Measurements from ENCODE around the gene CCND2.

The CCND2 gene

DNA sequence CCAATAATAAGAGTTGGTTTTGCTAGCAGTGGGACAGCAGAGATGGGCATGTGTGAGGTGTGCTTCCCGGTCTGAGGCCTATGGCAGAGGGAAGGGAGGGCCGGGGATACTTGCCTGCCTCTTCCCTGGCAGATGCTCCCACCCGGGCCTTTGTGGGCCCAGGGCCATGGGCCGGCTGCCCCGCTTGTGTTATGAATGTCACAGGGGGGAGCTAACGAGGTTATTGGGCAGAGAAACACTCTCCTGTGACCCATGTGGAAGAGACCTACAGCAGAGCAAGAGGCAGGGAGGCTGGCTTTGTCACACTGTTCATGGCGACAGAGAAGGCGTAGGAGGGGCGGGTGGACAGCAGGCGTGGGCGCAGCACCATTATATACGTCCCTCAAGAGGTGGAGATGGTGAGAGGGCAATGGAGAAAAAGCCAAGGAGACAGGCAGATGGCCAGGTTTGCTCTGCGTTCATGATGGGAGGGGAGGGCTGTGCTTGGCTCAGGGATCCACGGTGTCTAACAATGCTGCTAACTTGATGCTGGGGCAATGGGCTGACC is 13.3 kb downstream of the CCND2 start:
- H3K4me3 ChIP-seq (ENCODE audit: low read depth, low read length) = no peak overlapping the region
- H3K9me3 ChIP-seq (ENCODE audit: control insufficient read depth, insufficient read depth, low read depth, low read length) = no peaks in the 10 kb centered on the region
- no peak overlapping the region for H3K27ac ChIP-seq (ENCODE audit: extremely low read depth, low read depth, low read length)
- H3K36me3 ChIP-seq (ENCODE audit: control insufficient read depth in 2 of 2, insufficient read depth in 1 of 2, low read length in 2 of 2) = peaks cover 21 to 99% of the 10 kb centered on the region in 2 experiments
- H3K4me1 ChIP-seq (ENCODE audit: control insufficient read depth, insufficient read depth, low read length) = no peaks in the 10 kb centered on the region
- ChIA-PET POLR2A (interaction anchor here (0.6 kb wide), 1 partner anchor 179 kb away, joined by 4 read pairs; no protein-coding TSS in a partner anchor), CTCF (interaction anchor here (3.0 kb wide), 1 partner anchor 10 kb away, joined by 15 read pairs; no protein-coding TSS in a partner anchor)
- TF ChIP-seq, protein P1, sequence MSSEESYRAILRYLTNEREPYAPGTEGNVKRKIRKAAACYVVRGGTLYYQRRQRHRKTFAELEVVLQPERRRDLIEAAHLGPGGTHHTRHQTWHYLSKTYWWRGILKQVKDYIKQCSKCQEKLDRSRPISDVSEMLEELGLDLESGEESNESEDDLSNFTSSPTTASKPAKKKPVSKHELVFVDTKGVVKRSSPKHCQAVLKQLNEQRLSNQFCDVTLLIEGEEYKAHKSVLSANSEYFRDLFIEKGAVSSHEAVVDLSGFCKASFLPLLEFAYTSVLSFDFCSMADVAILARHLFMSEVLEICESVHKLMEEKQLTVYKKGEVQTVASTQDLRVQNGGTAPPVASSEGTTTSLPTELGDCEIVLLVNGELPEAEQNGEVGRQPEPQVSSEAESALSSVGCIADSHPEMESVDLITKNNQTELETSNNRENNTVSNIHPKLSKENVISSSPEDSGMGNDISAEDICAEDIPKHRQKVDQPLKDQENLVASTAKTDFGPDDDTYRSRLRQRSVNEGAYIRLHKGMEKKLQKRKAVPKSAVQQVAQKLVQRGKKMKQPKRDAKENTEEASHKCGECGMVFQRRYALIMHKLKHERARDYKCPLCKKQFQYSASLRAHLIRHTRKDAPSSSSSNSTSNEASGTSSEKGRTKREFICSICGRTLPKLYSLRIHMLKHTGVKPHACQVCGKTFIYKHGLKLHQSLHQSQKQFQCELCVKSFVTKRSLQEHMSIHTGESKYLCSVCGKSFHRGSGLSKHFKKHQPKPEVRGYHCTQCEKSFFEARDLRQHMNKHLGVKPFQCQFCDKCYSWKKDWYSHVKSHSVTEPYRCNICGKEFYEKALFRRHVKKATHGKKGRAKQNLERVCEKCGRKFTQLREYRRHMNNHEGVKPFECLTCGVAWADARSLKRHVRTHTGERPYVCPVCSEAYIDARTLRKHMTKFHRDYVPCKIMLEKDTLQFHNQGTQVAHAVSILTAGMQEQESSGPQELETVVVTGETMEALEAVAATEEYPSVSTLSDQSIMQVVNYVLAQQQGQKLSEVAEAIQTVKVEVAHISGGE (tag by site-specific recombination; conservative IDR thresholded peaks at IDR 0.05; ENCODE audit: low read depth) = no peak
- TF ChIP-seq ZFHX2 (tag by site-specific recombination; conservative IDR thresholded peaks at IDR 0.05) (peak; percentile 25), EGR2 (tag by site-specific recombination; IDR thresholded peaks at IDR 0.05; ENCODE audit: low read depth) (peak; percentile 50)

- TF ChIP-seq ZNF112 (tag by site-specific recombination; IDR thresholded peaks at IDR 0.05) = no peak
- CTCF ChIA-PET = interaction anchor here (0.6 to 3.0 kb wide), 2 partner anchors 10 to 196 kb away, joined by 3 to 15 read pairs; no protein-coding TSS in a partner anchor
- peaks cover 21 to 97% of the 10 kb centered on the region in 2 experiments for H3K36me3 ChIP-seq (ENCODE audit: control insufficient read depth in 2 of 2, insufficient read depth in 1 of 2, low read length in 2 of 2)
- POLR2A ChIA-PET = no interaction called here
- H3K27ac ChIP-seq (ENCODE audit: extremely low read depth, low read depth, low read length) = no peak overlapping the region
- no peaks in the 10 kb centered on the region for H3K4me1 ChIP-seq (ENCODE audit: control insufficient read depth, insufficient read depth, low read length)
- no peaks in the 10 kb centered on the region for H3K9me3 ChIP-seq (ENCODE audit: control insufficient read depth, insufficient read depth, low read depth, low read length)
- H3K4me3 ChIP-seq (ENCODE audit: low read depth, low read length) = no peak overlapping the region
Observed at GRCh38 chr12:4287325-4288211, 14.0 kb downstream of the CCND2 start.

DNA sequence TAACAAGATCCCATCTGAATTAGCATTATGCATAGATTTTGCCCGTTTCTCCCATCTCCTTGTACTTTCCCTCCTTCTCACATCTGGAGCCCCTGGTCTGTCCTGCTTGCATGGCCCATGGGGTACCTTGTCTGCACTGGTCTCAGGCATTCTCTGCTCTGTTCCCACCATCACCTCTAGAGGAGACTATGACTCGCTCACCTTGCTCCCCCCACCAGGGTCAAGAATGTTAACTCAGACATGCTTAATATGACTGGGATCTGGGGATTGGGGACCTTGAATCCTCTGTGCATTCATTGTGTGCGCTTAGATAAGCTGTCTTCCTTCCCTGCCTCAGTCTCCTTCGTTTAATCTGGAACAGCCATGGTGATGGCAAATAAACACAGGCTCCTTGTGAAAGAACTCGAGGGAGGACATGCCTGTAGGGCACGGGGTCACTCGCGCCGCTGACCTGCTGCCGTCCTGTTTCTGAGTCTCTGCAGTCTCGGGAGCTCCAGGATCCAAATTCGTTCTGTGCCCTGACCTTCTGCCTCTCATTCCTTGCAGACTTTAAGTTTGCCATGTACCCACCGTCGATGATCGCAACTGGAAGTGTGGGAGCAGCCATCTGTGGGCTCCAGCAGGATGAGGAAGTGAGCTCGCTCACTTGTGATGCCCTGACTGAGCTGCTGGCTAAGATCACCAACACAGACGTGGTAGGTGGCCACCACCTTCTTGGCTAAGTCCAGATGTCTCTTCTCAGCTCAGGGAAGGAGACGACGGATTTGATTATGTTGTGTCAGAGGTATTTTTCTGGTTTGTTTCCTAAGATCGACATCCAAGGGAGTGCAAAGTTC is 15.0 kb downstream of the CCND2 start:
- ChIA-PET CTCF (interaction anchor here (2.1 kb wide), 1 partner anchor 11 kb away, joined by 11 read pairs; no protein-coding TSS in a partner anchor), POLR2A (no interaction called here)
- H3K4me1 ChIP-seq (ENCODE audit: control insufficient read depth, insufficient read depth, low read length) = no peaks in the 10 kb centered on the region

More for the DNA sequence above, 15.0 kb downstream of the CCND2 start:
- H3K27ac ChIP-seq (ENCODE audit: extremely low read depth, low read depth, low read length) = no peak overlapping the region
- H3K36me3 ChIP-seq (ENCODE audit: control insufficient read depth in 2 of 2, insufficient read depth in 1 of 2, low read length in 2 of 2) = peaks cover 21 to 87% of the 10 kb centered on the region in 2 experiments
- TF ChIP-seq ZNF174 (tag by site-specific recombination; IDR thresholded peaks at IDR 0.05) (no peak), ZNF404 (tag by site-specific recombination; IDR thresholded peaks at IDR 0.05) (no peak), ZNF776 (tag by site-specific recombination; IDR thresholded peaks at IDR 0.05; ENCODE audit: borderline replicate concordance) (no peak), ZNF121 (tag by site-specific recombination; IDR thresholded peaks at IDR 0.05) (no peak), ZNF221 (tag by site-specific recombination; IDR thresholded peaks at IDR 0.05; ENCODE audit: borderline replicate concordance) (no peak), ZNF707 (tag by site-specific recombination; IDR thresholded peaks at IDR 0.05) (no peak), HOXC10 (CRISPR knock-in tag; IDR thresholded peaks at IDR 0.05) (no peak), ZSCAN30 (tag by site-specific recombination; IDR thresholded peaks at IDR 0.05) (no peak), EGR2 (tag by site-specific recombination; IDR thresholded peaks at IDR 0.05; ENCODE audit: low read depth) (no peak)
- TF ChIP-seq, protein P2, sequence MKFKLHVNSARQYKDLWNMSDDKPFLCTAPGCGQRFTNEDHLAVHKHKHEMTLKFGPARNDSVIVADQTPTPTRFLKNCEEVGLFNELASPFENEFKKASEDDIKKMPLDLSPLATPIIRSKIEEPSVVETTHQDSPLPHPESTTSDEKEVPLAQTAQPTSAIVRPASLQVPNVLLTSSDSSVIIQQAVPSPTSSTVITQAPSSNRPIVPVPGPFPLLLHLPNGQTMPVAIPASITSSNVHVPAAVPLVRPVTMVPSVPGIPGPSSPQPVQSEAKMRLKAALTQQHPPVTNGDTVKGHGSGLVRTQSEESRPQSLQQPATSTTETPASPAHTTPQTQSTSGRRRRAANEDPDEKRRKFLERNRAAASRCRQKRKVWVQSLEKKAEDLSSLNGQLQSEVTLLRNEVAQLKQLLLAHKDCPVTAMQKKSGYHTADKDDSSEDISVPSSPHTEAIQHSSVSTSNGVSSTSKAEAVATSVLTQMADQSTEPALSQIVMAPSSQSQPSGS (tag by site-specific recombination; IDR thresholded peaks at IDR 0.05; ENCODE audit: low read depth) = no peak
- TF ChIP-seq, protein P3, sequence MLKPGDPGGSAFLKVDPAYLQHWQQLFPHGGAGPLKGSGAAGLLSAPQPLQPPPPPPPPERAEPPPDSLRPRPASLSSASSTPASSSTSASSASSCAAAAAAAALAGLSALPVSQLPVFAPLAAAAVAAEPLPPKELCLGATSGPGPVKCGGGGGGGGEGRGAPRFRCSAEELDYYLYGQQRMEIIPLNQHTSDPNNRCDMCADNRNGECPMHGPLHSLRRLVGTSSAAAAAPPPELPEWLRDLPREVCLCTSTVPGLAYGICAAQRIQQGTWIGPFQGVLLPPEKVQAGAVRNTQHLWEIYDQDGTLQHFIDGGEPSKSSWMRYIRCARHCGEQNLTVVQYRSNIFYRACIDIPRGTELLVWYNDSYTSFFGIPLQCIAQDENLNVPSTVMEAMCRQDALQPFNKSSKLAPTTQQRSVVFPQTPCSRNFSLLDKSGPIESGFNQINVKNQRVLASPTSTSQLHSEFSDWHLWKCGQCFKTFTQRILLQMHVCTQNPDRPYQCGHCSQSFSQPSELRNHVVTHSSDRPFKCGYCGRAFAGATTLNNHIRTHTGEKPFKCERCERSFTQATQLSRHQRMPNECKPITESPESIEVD (tag by site-specific recombination; IDR thresholded peaks at IDR 0.05) = no peak
- H3K4me3 ChIP-seq (ENCODE audit: low read depth, low read length) = no peak overlapping the region
- no peaks in the 10 kb centered on the region for H3K9me3 ChIP-seq (ENCODE audit: control insufficient read depth, insufficient read depth, low read depth, low read length)

Data from HEK293 (cell line).